A375 (cell line): Measurements from ENCODE around the gene HMGB3. TPM values are rescaled to one million over a fixed set of nuclear protein-coding genes. Genes with fewer than 3 reads are reported as not detected.

Experiments
- small RNA-seq: library from RNA; depleted of rRNA; stranded (forward); fragments of <200 nt; gene quantifications from one replicate; pipeline ENCODE3, GENCODE V24; 2014
- total RNA-seq: library from RNA; depleted of rRNA; stranded (reverse); fragments of >200 nt; shearing (Covaris generic); gene quantifications from 2 replicates; pipeline ENCODE4 v1.2.3, GENCODE V29; 2014; rRNA removed

Gene HMGB3
- 43.6 and 63.8 TPM in 2 replicates for total RNA-seq

DNA sequence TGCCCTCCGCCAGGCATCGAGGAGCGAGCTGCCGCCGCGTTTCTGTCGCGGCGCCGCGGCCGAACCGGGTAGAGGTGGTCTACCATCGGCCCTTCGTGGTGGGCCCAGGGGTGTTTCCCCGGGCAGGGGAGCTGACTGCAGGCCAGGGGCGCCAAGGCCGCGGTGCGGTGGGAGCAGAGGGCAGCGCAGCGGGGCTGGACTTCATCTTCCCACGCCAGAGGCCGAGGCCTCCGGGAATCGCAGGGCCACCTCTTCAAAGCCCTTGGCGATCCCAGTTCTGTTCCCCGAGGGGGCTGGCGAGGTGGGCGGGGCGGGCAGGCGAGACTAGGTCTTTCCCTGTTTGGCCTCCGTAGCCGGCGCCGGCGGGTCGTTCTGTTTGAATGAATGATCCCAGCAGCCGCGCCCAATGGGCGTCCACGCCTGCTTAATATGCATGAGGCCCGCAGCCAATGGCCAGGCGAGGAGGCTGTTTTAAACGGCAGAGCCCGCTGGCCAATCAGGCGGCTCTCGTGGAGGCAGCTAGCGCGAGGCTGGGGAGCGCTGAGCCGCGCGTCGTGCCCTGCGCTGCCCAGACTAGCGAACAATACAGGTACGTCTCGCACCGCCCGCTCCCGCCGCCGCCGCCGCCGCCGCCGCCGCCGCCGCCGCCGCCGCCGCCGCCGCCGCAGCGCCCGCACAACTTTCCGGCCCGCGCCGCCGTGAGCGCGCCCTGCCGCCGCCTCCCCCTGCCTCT is at the start of gene HMGB3:
Gene HMGB3, plus strand, starts transcription at position 548 of the 733 bp plus-strand sequence. CDS start 2,265 bp downstream, outside the sequence.

Small RNA genes within 50 kb of the gene (small RNA-seq; reads per million reads assigned to genes)
- gene RNA5SP525 (0.17 reads per million), gene RNU6-383P (not detected), gene RPL12P50 (not detected)

Other genes with a start within 250 kb of the HMGB3 start
- gene CD99L2, start 84.7 kb upstream of the HMGB3 start, total RNA-seq = 21.2 and 24.5 TPM in 2 replicates
- gene GPR50, start 193.2 kb downstream of the HMGB3 start, total RNA-seq = not detected in 2 replicates